Upper lobe of left lung (tissue), 4 donors: ENCODE measurements around the gene DACT2.

ENCODE experiments used
- EP300 ChIP-seq, 4 donors: sonication (generic); formaldehyde crosslinking; IDR thresholded peaks; one replicate each; pipeline ENCODE4 v1.5.1; 2017; ENCODE audit warnings: antibody characterized with exemption in 4 of 4, control low read depth in 2 of 4
- POLR2A ChIP-seq, 4 donors: fragments of 450-650 bp; IDR thresholded peaks; one replicate each; pipeline ENCODE4 v1.5.1; 2016 to 2017; ENCODE audit warnings: antibody characterized with exemption in 4 of 4, mild to moderate bottlenecking in 2 of 4
- POLR2AphosphoS5 ChIP-seq, 2 donors: sonication (generic); formaldehyde crosslinking; IDR thresholded peaks; one replicate each; pipeline ENCODE4 v1.5.1; 2017; ENCODE audit warnings: antibody characterized with exemption in 2 of 2
- TF ChIP-seq, protein P1 (sequence below), 6 experiments: fragments of 450-650 bp in 4 of 6; fragments of 200-600 bp in 2 of 6; sonication (generic) in 2 of 6; IDR thresholded peaks; one replicate each; pipeline ENCODE4 v1.5.1; 2016 to 2019; ENCODE audit warnings: antibody characterized with exemption in 6 of 6

GRCh38 chr6:168367285-168367751, 47.7 kb upstream of the DACT2 start:
- TF ChIP-seq, protein P1, sequence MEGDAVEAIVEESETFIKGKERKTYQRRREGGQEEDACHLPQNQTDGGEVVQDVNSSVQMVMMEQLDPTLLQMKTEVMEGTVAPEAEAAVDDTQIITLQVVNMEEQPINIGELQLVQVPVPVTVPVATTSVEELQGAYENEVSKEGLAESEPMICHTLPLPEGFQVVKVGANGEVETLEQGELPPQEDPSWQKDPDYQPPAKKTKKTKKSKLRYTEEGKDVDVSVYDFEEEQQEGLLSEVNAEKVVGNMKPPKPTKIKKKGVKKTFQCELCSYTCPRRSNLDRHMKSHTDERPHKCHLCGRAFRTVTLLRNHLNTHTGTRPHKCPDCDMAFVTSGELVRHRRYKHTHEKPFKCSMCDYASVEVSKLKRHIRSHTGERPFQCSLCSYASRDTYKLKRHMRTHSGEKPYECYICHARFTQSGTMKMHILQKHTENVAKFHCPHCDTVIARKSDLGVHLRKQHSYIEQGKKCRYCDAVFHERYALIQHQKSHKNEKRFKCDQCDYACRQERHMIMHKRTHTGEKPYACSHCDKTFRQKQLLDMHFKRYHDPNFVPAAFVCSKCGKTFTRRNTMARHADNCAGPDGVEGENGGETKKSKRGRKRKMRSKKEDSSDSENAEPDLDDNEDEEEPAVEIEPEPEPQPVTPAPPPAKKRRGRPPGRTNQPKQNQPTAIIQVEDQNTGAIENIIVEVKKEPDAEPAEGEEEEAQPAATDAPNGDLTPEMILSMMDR (IDR thresholded peaks at IDR 0.05), result no peak
- no peak for TF ChIP-seq POLR2A (IDR thresholded peaks at IDR 0.05)
- no peak for TF ChIP-seq POLR2AphosphoS5 (IDR thresholded peaks at IDR 0.05)
- no peak for TF ChIP-seq EP300 (IDR thresholded peaks at IDR 0.05)
